Retinal pigment epithelial cell (primary cell): ENCODE measurements around the gene ZNF384.

Experiments used
- DNase-seq: peaks from one replicate; pipeline ENCODE4 v3.0.0-alpha.2; 2010; ENCODE audit warnings: low read depth
- H3K4me3 ChIP-seq: 2 replicates; pipeline ENCODE4 v1.5.1; 2011; ENCODE audit warnings: mild to moderate bottlenecking, low read length, control low read depth, moderate library complexity
- CTCF ChIP-seq: conservative IDR thresholded peaks from 2 replicates; pipeline ENCODE4 v1.5.1; 2011; ENCODE audit warnings: low read depth, low read length, control low read depth, inconsistent platforms

ZNF384 gene

GRCh38 chr12:6652391-6652790 is 36.8 kb downstream of the ZNF384 start:
- H3K4me3 ChIP-seq, result no peak overlapping the region
- no peak for DNase-seq
- TF ChIP-seq CTCF, result no peak

- H3K4me3 ChIP-seq, result no peak overlapping the region
- DNase-seq, result no peak
- no peak for TF ChIP-seq CTCF
Measured at GRCh38 chr12:6650832-6651231, 38.3 kb downstream of the ZNF384 start.

GRCh38 chr12:6647083-6647604 is 42.0 kb downstream of the ZNF384 start, which contains the start of gene ACRBP:
Gene ACRBP (minus strand): TSS chr12:6647432. CDS start chr12:6647366, 66 bp downstream.
- TF ChIP-seq CTCF, result no peak
- peak; percentile 9 for DNase-seq
- peak within 1 kb of the TSS; percentile 61 for H3K4me3 ChIP-seq

- DNase-seq, result no peak
- peak overlapping the region; percentile 61 for H3K4me3 ChIP-seq
- no peak for TF ChIP-seq CTCF
Measured at GRCh38 chr12:6646276-6647082, 42.7 kb downstream of the ZNF384 start.

- peak; percentile 31 for TF ChIP-seq CTCF
- DNase-seq, result no peak
- H3K4me3 ChIP-seq, result no peak overlapping the region
Measured at GRCh38 chr12:6644903-6645302, 44.3 kb downstream of the ZNF384 start.

- TF ChIP-seq CTCF, result no peak
- DNase-seq, result no peak
- H3K4me3 ChIP-seq, result no peak overlapping the region
Measured at GRCh38 chr12:6644257-6644596, 44.9 kb downstream of the ZNF384 start.
